HG03103 (cell line): ENCODE measurements around the gene OSBPL6.

Experiments used
- ATAC-seq: cut with Tn5 transposase; IDR thresholded peaks from one replicate; pipeline ENCODE4 v1.9.1; 2021; ENCODE audit warnings: low read depth; ENCODE audit not compliant: unreplicated experiment

Gene OSBPL6

GRCh38 chr2:178267660-178268059 is 73.3 kb downstream of the OSBPL6 start:
- ATAC-seq, result no peak

GRCh38 chr2:178268435-178268834 is 74.1 kb downstream of the OSBPL6 start:
- no peak for ATAC-seq

- no peak for ATAC-seq
These were observed 75.3 kb downstream of the OSBPL6 start for GRCh38 chr2:178269438-178270224.

GRCh38 chr2:178270338-178270737 is 76.0 kb downstream of the OSBPL6 start:
- no peak for ATAC-seq

GRCh38 chr2:178271094-178271493 is 76.8 kb downstream of the OSBPL6 start:
- no peak for ATAC-seq

- no peak for ATAC-seq
These were observed 77.5 kb downstream of the OSBPL6 start for GRCh38 chr2:178271629-178272333.

GRCh38 chr2:178273787-178274360 is 79.6 kb downstream of the OSBPL6 start:
- no peak for ATAC-seq

GRCh38 chr2:178275600-178275999 is 81.3 kb downstream of the OSBPL6 start:
- ATAC-seq, result no peak

GRCh38 chr2:178277741-178278197 is 83.5 kb downstream of the OSBPL6 start:
- no peak for ATAC-seq

- no peak for ATAC-seq
These were observed 84.8 kb downstream of the OSBPL6 start for GRCh38 chr2:178279142-178279541.

- no peak for ATAC-seq
These were observed 85.3 kb downstream of the OSBPL6 start for GRCh38 chr2:178279636-178280035.

- ATAC-seq, result peak; percentile 83
These were observed 86.0 kb downstream of the OSBPL6 start for GRCh38 chr2:178280244-178280852.

- no peak for ATAC-seq
These were observed 87.9 kb downstream of the OSBPL6 start for GRCh38 chr2:178282075-178282815.

- ATAC-seq, result no peak
These were observed 89.1 kb downstream of the OSBPL6 start for GRCh38 chr2:178283341-178283918.

- no peak for ATAC-seq
These were observed 90.4 kb downstream of the OSBPL6 start for GRCh38 chr2:178284613-178285286.

- ATAC-seq, result no peak
These were observed 90.9 kb downstream of the OSBPL6 start for GRCh38 chr2:178285287-178285615.

GRCh38 chr2:178286636-178287035 is 92.3 kb downstream of the OSBPL6 start:
- no peak for ATAC-seq

- ATAC-seq, result no peak
These were observed 93.5 kb downstream of the OSBPL6 start for GRCh38 chr2:178287652-178288344.

GRCh38 chr2:178291703-178292102 is 97.4 kb downstream of the OSBPL6 start:
- no peak for ATAC-seq
